HCT116 (cell line): ENCODE results near the gene TET2. TPM values are rescaled to one million over a fixed set of nuclear protein-coding genes. Genes with fewer than 3 reads are reported as not detected.

Experiments
- ATAC-seq: fragments of 200-7000 bp; cut with Tn5 transposase; 2 replicates; pipeline ENCODE4 v1.9.1; 2020; ENCODE audit warnings: mild to moderate bottlenecking, moderate library complexity
- BruUV-seq: library from RNA; stranded (reverse); fragments of 400-500 nt; replicated peaks from 2 replicates; lab custom pipeline; 2021; lab: Mats Ljungman, UMichigan
- CTCF ChIA-PET: fragments of 300-600 bp; sonication (Branson Sonifier 250); formaldehyde crosslinking; loops from one replicate; lab custom pipeline; 2021; ENCODE audit warnings: antibody characterized with exemption; lab: Charles Lee
- POLR2A ChIA-PET: fragments of 300-600, 350-600 bp; sonication (Branson Sonifier 250); formaldehyde crosslinking; loops from one replicate; lab custom pipeline; 2021; ENCODE audit warnings: antibody characterized with exemption; lab: Charles Lee
- RAD21 ChIA-PET, 2 experiments: fragments of 300-600 bp; sonication (Branson Sonifier 250); formaldehyde crosslinking; loops; one replicate each; lab custom pipeline; 2023; ENCODE audit warnings: low total read pairs in 2 of 2; ENCODE audit not compliant: uncharacterized antibody in 2 of 2, unreplicated experiment in 2 of 2, low non-redundant PET in 1 of 2; lab: Charles Lee
- DNase-seq: peaks from one replicate; pipeline ENCODE4 v3.0.0-alpha.2; 2010; ENCODE audit warnings: low read depth, low spot score
- H2AFZ ChIP-seq: fragments of 200-600 bp; shearing (Covaris generic), sonication (generic); 2 replicates; pipeline ENCODE4 v1.6.1; 2017; ENCODE audit warnings: low read depth, mixed run types, mixed read lengths, antibody characterized with exemption, low read length; ENCODE audit not compliant: poor library complexity, severe bottlenecking
- H3K27ac ChIP-seq: 2 replicates; pipeline ENCODE4 v1.5.1; 2012; ENCODE audit warnings: low read depth, low read length
- H3K27me3 ChIP-seq: fragments of 200-600 bp; sonication (generic); 2 replicates; pipeline ENCODE4 v1.6.1; 2016; ENCODE audit warnings: mixed run types, low read length, mixed read lengths; ENCODE audit not compliant: insufficient read depth
- H3K36me3 ChIP-seq, 2 experiments: fragments of 200-500 bp in 1 of 2; fragments of 200-600 bp in 1 of 2; sonication (Bioruptor generic) in 1 of 2; sonication (generic) in 1 of 2; 2 replicates each; pipeline versions ENCODE4 v1.5.1 to v1.6.1; 2014 to 2016; ENCODE audit warnings: low read length in 2 of 2, inconsistent platforms in 1 of 2, mixed read lengths in 1 of 2, mixed run types in 1 of 2; ENCODE audit not compliant: insufficient read depth in 2 of 2, control insufficient read depth in 1 of 2
- H3K4me1 ChIP-seq, 2 experiments: fragments of 200-600 bp in 1 of 2; sonication (generic) in 1 of 2; 2 replicates each; pipeline versions ENCODE4 v1.5.1 to v1.6.1; 2012 to 2017; ENCODE audit warnings: low read length in 2 of 2, inconsistent platforms in 1 of 2, mild to moderate bottlenecking in 1 of 2, mixed read lengths in 1 of 2, mixed run types in 1 of 2, moderate library complexity in 1 of 2; ENCODE audit not compliant: insufficient read depth in 2 of 2, control insufficient read depth in 1 of 2
- H3K4me2 ChIP-seq: fragments of 200-600 bp; sonication (generic); 2 replicates; pipeline ENCODE4 v1.6.1; 2017; ENCODE audit warnings: mixed run types, low read length, mixed read lengths
- H3K4me3 ChIP-seq, 2 experiments: fragments of 200-600 bp in 1 of 2; sonication (generic) in 1 of 2; replicated peaks in 1 of 2; 2 replicates each; pipeline ENCODE4 v1.5.1; 2011 to 2016; ENCODE audit warnings: low read length in 2 of 2, control low read depth in 1 of 2, low read depth in 1 of 2, mild to moderate bottlenecking in 1 of 2, mixed read lengths in 1 of 2, mixed run types in 1 of 2
- H3K79me2 ChIP-seq: fragments of 200-600 bp; sonication (generic); 2 replicates; pipeline ENCODE4 v1.6.1; 2017; ENCODE audit warnings: mild to moderate bottlenecking, mixed run types, low read length, moderate library complexity, mixed read lengths; ENCODE audit not compliant: insufficient read depth
- H3K9ac ChIP-seq: fragments of 200-600 bp; sonication (generic); 2 replicates; pipeline ENCODE4 v1.6.1; 2016; ENCODE audit warnings: low read length, mixed read lengths
- H3K9me2 ChIP-seq: fragments of 200-600 bp; sonication (generic), shearing (Covaris generic); 2 replicates; pipeline ENCODE4 v1.6.1; 2017; ENCODE audit warnings: mixed run types, mild to moderate bottlenecking, moderate library complexity; ENCODE audit not compliant: insufficient read depth
- H3K9me3 ChIP-seq, 2 experiments: fragments of 200-500 bp in 1 of 2; fragments of 200-600 bp in 1 of 2; sonication (Bioruptor generic) in 1 of 2; sonication (generic) in 1 of 2; 2 replicates each; pipeline ENCODE4 v1.6.1; 2014 to 2017; ENCODE audit warnings: low read length in 2 of 2, mixed read lengths in 2 of 2, inconsistent platforms in 1 of 2, low read depth in 1 of 2, mild to moderate bottlenecking in 1 of 2, mixed run types in 1 of 2, moderate library complexity in 1 of 2; ENCODE audit not compliant: control insufficient read depth in 1 of 2, insufficient read depth in 1 of 2
- H4K20me1 ChIP-seq: fragments of 200-600 bp; sonication (generic), shearing (Covaris generic); 2 replicates; pipeline ENCODE4 v1.6.1; 2017; ENCODE audit warnings: mixed run types, mild to moderate bottlenecking, moderate library complexity; ENCODE audit not compliant: insufficient read depth
- EZH2 ChIP-seq: fragments of 200-600 bp; sonication (generic); IDR thresholded peaks from 2 replicates; pipeline ENCODE4 v1.6.1; 2017; ENCODE audit warnings: antibody characterized with exemption, mixed run types
- EZH2phosphoT487 ChIP-seq: fragments of 200-600 bp; IDR thresholded peaks from 2 replicates; pipeline ENCODE4 v1.6.1; 2018; ENCODE audit warnings: antibody characterized with exemption, borderline replicate concordance
- FOSL1 ChIP-seq: IDR thresholded peaks from 2 replicates; pipeline ENCODE4 v1.6.1; 2012; ENCODE audit warnings: low read depth
- POLR2A ChIP-seq: IDR thresholded peaks from 2 replicates; pipeline ENCODE4 v1.7.0; 2011; ENCODE audit warnings: borderline replicate concordance; ENCODE audit not compliant: insufficient read depth, insufficient read length; ENCODE audit errors: extremely low read depth
- SIN3A ChIP-seq: IDR thresholded peaks from 2 replicates; pipeline ENCODE4 v1.6.1; 2012; ENCODE audit warnings: low read depth
- YY1 ChIP-seq: IDR thresholded peaks from 2 replicates; pipeline ENCODE4 v1.6.1; 2011; ENCODE audit warnings: low read length, low read depth, moderate library complexity, mild to moderate bottlenecking; ENCODE audit not compliant: insufficient replicate concordance; ENCODE audit errors: extremely low read depth
- intact Hi-C: fragments of 100-400 bp; cut with micrococcal nuclease; formaldehyde crosslinking; loops from 2 replicates; pipeline ENCODE4 v1.10.0; 2022
- total RNA-seq: library from RNA; stranded (reverse); gene quantifications from one replicate; pipeline ENCODE4 v1.2.1, GENCODE V29; 2021; ENCODE audit not compliant: unreplicated experiment
- TF ChIP-seq, protein P1 (sequence below): IDR thresholded peaks from 2 replicates; pipeline ENCODE4 v1.6.1; 2011; ENCODE audit warnings: mild to moderate bottlenecking, low read length, moderate library complexity; ENCODE audit not compliant: insufficient replicate concordance; ENCODE audit errors: extremely low read depth
- TF ChIP-seq, protein P2 (sequence below), 3 experiments: fragments of 200-600 bp in 1 of 3; sonication (generic) in 1 of 3; IDR thresholded peaks in 2 of 3; conservative IDR thresholded peaks in 1 of 3; 2 replicates each; pipeline ENCODE4 v1.5.1; 2012 to 2017; ENCODE audit warnings: low read depth in 2 of 3, low read length in 2 of 3, antibody characterized with exemption in 1 of 3, borderline replicate concordance in 1 of 3, control low read depth in 1 of 3, mild to moderate bottlenecking in 1 of 3, mixed read lengths in 1 of 3, mixed run types in 1 of 3, moderate library complexity in 1 of 3; ENCODE audit not compliant: insufficient read depth in 1 of 3
- TF ChIP-seq, protein P3 (sequence below): IDR thresholded peaks from 2 replicates; pipeline ENCODE4 v1.6.1; 2012

TET2 gene
- total RNA-seq, 1 experiment from 2014 or later = 9.7 TPM

DNA sequence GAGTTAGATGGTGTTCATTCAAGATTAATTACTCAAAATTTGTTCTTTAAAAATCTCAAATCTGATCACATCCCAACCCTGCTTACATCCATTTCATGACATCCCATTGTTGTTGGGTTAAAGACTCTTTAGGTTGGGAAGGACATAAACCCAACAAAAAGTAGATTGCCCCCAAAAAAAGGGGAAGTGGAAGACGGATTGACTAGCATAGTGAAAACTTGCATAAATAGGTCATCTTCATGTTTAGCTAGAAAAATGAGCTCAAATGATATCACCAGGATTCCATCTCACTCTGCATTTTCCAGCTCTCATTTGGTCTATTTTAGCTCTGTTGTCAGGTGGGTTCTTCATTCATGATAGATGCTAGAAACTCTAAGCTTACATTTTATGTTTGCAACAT is 18.5 kb upstream of the TET2 start:
- no peaks in the 10 kb centered on the region for H3K9me2 ChIP-seq
- no TSS peak for BruUV-seq
- ChIA-PET RAD21 (no interaction called here), CTCF (no interaction called here), POLR2A (no interaction called here)
- no peaks in the 10 kb centered on the region for H3K79me2 ChIP-seq
- no peaks in the 10 kb centered on the region for H3K4me1 ChIP-seq
- H3K27me3 ChIP-seq = no peaks in the 10 kb centered on the region
- no peak overlapping the region for H3K9ac ChIP-seq
- no peaks in the 10 kb centered on the region for H3K9me3 ChIP-seq
- intact Hi-C loops = no loop called here
- H4K20me1 ChIP-seq = no peaks in the 10 kb centered on the region
- no peak for ATAC-seq
- H2AFZ ChIP-seq = no peak overlapping the region
- no peak overlapping the region for H3K4me3 ChIP-seq
- no peak overlapping the region for H3K27ac ChIP-seq
- TF ChIP-seq SIN3A = no peak
- TF ChIP-seq, protein P1, sequence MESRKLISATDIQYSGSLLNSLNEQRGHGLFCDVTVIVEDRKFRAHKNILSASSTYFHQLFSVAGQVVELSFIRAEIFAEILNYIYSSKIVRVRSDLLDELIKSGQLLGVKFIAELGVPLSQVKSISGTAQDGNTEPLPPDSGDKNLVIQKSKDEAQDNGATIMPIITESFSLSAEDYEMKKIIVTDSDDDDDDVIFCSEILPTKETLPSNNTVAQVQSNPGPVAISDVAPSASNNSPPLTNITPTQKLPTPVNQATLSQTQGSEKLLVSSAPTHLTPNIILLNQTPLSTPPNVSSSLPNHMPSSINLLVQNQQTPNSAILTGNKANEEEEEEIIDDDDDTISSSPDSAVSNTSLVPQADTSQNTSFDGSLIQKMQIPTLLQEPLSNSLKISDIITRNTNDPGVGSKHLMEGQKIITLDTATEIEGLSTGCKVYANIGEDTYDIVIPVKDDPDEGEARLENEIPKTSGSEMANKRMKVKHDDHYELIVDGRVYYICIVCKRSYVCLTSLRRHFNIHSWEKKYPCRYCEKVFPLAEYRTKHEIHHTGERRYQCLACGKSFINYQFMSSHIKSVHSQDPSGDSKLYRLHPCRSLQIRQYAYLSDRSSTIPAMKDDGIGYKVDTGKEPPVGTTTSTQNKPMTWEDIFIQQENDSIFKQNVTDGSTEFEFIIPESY = no peak
- no peak for TF ChIP-seq YY1
- no peak for DNase-seq
- H3K36me3 ChIP-seq = no peaks in the 10 kb centered on the region
- H3K4me2 ChIP-seq = no peak overlapping the region

DNA sequence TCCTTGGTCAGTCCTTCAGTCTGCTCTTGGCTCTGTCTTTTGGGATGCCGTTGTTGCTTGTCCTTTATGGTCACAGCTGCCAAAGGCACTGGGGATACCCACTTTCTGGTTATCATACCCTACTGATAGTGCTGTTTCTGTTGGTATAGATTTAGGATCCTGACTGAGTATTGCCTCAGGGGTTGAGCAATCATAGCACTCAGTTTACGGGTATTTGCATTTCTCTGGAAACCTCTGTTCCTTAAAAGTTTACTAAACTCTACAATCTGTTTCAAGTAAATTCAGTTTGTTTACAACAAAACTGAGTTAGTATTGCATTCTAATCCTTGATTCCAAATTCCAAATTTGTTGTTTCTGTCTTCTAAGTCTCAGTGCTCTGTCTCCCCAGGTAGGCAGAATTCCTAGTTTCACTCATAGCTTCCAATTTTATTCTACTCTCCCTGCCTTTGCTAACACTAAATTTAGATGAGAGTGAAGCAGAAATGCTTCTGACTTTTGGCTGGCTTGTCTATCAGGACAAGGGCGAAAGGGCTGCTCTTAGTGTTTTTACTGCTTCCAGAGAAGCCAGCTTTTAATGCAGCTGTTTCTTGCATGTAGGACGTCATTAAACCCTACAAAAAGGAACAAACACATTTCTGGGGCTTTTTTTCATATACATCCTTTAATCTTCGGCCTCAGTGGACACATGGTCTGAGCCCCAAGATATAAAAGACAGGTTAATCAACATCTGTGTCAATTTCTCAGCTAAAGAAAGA is 17.2 kb upstream of the TET2 start:
- H3K4me3 ChIP-seq = no peak overlapping the region
- CTCF ChIA-PET = no interaction called here
- H3K9ac ChIP-seq = no peak overlapping the region
- H3K79me2 ChIP-seq = no peaks in the 10 kb centered on the region
- no peaks in the 10 kb centered on the region for H3K4me1 ChIP-seq
- H3K27me3 ChIP-seq = no peaks in the 10 kb centered on the region
- TF ChIP-seq POLR2A = no peak
- TF ChIP-seq, protein P2, sequence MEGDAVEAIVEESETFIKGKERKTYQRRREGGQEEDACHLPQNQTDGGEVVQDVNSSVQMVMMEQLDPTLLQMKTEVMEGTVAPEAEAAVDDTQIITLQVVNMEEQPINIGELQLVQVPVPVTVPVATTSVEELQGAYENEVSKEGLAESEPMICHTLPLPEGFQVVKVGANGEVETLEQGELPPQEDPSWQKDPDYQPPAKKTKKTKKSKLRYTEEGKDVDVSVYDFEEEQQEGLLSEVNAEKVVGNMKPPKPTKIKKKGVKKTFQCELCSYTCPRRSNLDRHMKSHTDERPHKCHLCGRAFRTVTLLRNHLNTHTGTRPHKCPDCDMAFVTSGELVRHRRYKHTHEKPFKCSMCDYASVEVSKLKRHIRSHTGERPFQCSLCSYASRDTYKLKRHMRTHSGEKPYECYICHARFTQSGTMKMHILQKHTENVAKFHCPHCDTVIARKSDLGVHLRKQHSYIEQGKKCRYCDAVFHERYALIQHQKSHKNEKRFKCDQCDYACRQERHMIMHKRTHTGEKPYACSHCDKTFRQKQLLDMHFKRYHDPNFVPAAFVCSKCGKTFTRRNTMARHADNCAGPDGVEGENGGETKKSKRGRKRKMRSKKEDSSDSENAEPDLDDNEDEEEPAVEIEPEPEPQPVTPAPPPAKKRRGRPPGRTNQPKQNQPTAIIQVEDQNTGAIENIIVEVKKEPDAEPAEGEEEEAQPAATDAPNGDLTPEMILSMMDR (IDR thresholded peaks at IDR 0.05 in 2 of 3, conservative IDR thresholded peaks at IDR 0.05 in 1 of 3; ENCODE audit: borderline replicate concordance in 1 of 3, insufficient read depth in 1 of 3, low read depth in 2 of 3, low read length in 2 of 3) = no peak
- TF ChIP-seq EZH2 = no peak
- TF ChIP-seq SIN3A = no peak
- TF ChIP-seq YY1 = no peak
- TF ChIP-seq, protein P3, sequence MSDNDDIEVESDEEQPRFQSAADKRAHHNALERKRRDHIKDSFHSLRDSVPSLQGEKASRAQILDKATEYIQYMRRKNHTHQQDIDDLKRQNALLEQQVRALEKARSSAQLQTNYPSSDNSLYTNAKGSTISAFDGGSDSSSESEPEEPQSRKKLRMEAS = no peak
- no peak for TF ChIP-seq EZH2phosphoT487
- no peak for TF ChIP-seq FOSL1
- DNase-seq = no peak
- BruUV-seq = no TSS peak
- H3K27ac ChIP-seq = no peak overlapping the region
- H3K4me2 ChIP-seq = no peak overlapping the region
- no peaks in the 10 kb centered on the region for H4K20me1 ChIP-seq
- no peaks in the 10 kb centered on the region for H3K9me3 ChIP-seq
- H3K36me3 ChIP-seq = no peaks in the 10 kb centered on the region
- POLR2A ChIA-PET = no interaction called here
- RAD21 ChIA-PET = no interaction called here
- intact Hi-C loops = no loop called here
- no peak overlapping the region for H2AFZ ChIP-seq
- ATAC-seq = no peak
- H3K9me2 ChIP-seq = no peaks in the 10 kb centered on the region
